ENCODE results near the gene GMDS.

Gene GMDS

GRCh38 chr6:2240961-2241360, 4.4 kb downstream of the GMDS start:
- DNase-seq (ENCODE audit: low read depth, low spot score): no peak

- DNase-seq (ENCODE audit: low read depth, low spot score): peak; percentile 65
Measured at GRCh38 chr6:2237001-2237400, 8.4 kb downstream of the GMDS start.

GRCh38 chr6:2235777-2236495, 9.5 kb downstream of the GMDS start:
- no peak for DNase-seq (ENCODE audit: low read depth, low spot score)

- DNase-seq (ENCODE audit: low read depth, low spot score): no peak
Measured at GRCh38 chr6:2232445-2232844, 13.0 kb downstream of the GMDS start.

GRCh38 chr6:2231438-2231837, 14.0 kb downstream of the GMDS start:
- DNase-seq (ENCODE audit: low read depth, low spot score): no peak

GRCh38 chr6:2230659-2231277, 14.6 kb downstream of the GMDS start:
- DNase-seq (ENCODE audit: low read depth, low spot score): no peak

GRCh38 chr6:2229742-2230141, 15.7 kb downstream of the GMDS start:
- no peak for DNase-seq (ENCODE audit: low read depth, low spot score)

GRCh38 chr6:2229039-2229438, 16.4 kb downstream of the GMDS start:
- no peak for DNase-seq (ENCODE audit: low read depth, low spot score)

- no peak for DNase-seq (ENCODE audit: low read depth, low spot score)
Measured at GRCh38 chr6:2228392-2228791, 17.0 kb downstream of the GMDS start.

- no peak for DNase-seq (ENCODE audit: low read depth, low spot score)
Measured at GRCh38 chr6:2226775-2227174, 18.6 kb downstream of the GMDS start.

GRCh38 chr6:2225422-2226392, 19.7 kb downstream of the GMDS start:
- no peak for DNase-seq (ENCODE audit: low read depth, low spot score)

- no peak for DNase-seq (ENCODE audit: low read depth, low spot score)
Measured at GRCh38 chr6:2224847-2225382, 20.5 kb downstream of the GMDS start.

- DNase-seq (ENCODE audit: low read depth, low spot score): no peak
Measured at GRCh38 chr6:2222275-2222842, 23.0 kb downstream of the GMDS start.

GRCh38 chr6:2221726-2222274, 23.6 kb downstream of the GMDS start:
- DNase-seq (ENCODE audit: low read depth, low spot score): no peak

GRCh38 chr6:2220154-2220553, 25.3 kb downstream of the GMDS start:
- no peak for DNase-seq (ENCODE audit: low read depth, low spot score)

- DNase-seq (ENCODE audit: low read depth, low spot score): no peak
Measured at GRCh38 chr6:2218866-2219265, 26.5 kb downstream of the GMDS start.

GRCh38 chr6:2216794-2217383, 28.5 kb downstream of the GMDS start:
- DNase-seq (ENCODE audit: low read depth, low spot score): no peak

- DNase-seq (ENCODE audit: low read depth, low spot score): peak; percentile 60
Measured at GRCh38 chr6:2215342-2215741, 30.1 kb downstream of the GMDS start.

- DNase-seq (ENCODE audit: low read depth, low spot score): no peak
Measured at GRCh38 chr6:2213086-2213485, 32.3 kb downstream of the GMDS start.

GRCh38 chr6:2209226-2209809, 36.1 kb downstream of the GMDS start:
- DNase-seq (ENCODE audit: low read depth, low spot score): no peak

GRCh38 chr6:2208468-2208867, 36.9 kb downstream of the GMDS start:
- DNase-seq (ENCODE audit: low read depth, low spot score): no peak

All from brain pericyte (primary cell).